Mesendoderm (in vitro differentiated cells): ENCODE data around the gene MORN1.
A peak's percentile ranks its signal among the peaks of the same experiment; 100 is the strongest.

Experiments used
- DNase-seq: peaks from one replicate; pipeline ENCODE4 v3.0.0; 2013
- H2AK5ac ChIP-seq: 2 replicates; pipeline ENCODE4 v1.6.1; 2013; ENCODE audit warnings: low read length, inconsistent platforms
- H2BK120ac ChIP-seq: 2 replicates; pipeline ENCODE4 v1.6.1; 2013; ENCODE audit warnings: low read depth, mild to moderate bottlenecking, low read length, moderate library complexity, mixed read lengths
- H2BK15ac ChIP-seq: replicated peaks from 2 replicates; pipeline ENCODE4 v1.6.1; 2013; ENCODE audit warnings: low read depth, mild to moderate bottlenecking, moderate library complexity
- H2BK5ac ChIP-seq: 2 replicates; pipeline ENCODE4 v1.6.1; 2013; ENCODE audit warnings: low read length, inconsistent platforms
- H3K18ac ChIP-seq: 2 replicates; pipeline ENCODE4 v1.6.1; 2013; ENCODE audit warnings: mild to moderate bottlenecking, low read length, mixed read lengths
- H3K23ac ChIP-seq: one replicate; pipeline ENCODE4 v1.6.1; 2013; ENCODE audit warnings: low read length
- H3K27ac ChIP-seq: 2 replicates; pipeline ENCODE4 v1.5.1; 2013; ENCODE audit warnings: low read depth, mild to moderate bottlenecking, inconsistent platforms, low read length, moderate library complexity
- H3K27me3 ChIP-seq: 2 replicates; pipeline ENCODE4 v1.6.1; 2013; ENCODE audit warnings: low read length, control low read depth, mild to moderate bottlenecking, inconsistent platforms; ENCODE audit not compliant: insufficient read depth, poor library complexity
- H3K36me3 ChIP-seq: 2 replicates; pipeline ENCODE4 v1.6.1; 2013; ENCODE audit warnings: low read length, inconsistent platforms; ENCODE audit not compliant: control insufficient read depth, insufficient read depth
- H3K4ac ChIP-seq: one replicate; pipeline ENCODE4 v1.6.1; 2013; ENCODE audit warnings: low read depth, mild to moderate bottlenecking, low read length, moderate library complexity
- H3K4me1 ChIP-seq: 2 replicates; pipeline ENCODE4 v1.6.1; 2013; ENCODE audit warnings: low read depth, low read length, inconsistent platforms; ENCODE audit not compliant: control insufficient read depth
- H3K4me2 ChIP-seq: 2 replicates; pipeline ENCODE4 v1.6.1; 2013; ENCODE audit warnings: low read length
- H3K4me3 ChIP-seq: 2 replicates; pipeline ENCODE4 v1.5.1; 2013; ENCODE audit warnings: mild to moderate bottlenecking, low read length
- H3K56ac ChIP-seq: one replicate; pipeline ENCODE4 v1.6.1; 2013; ENCODE audit warnings: low read length
- H3K79me1 ChIP-seq: 2 replicates; pipeline ENCODE4 v1.6.1; 2013; ENCODE audit warnings: low read length, inconsistent platforms
- H3K79me2 ChIP-seq: 2 replicates; pipeline ENCODE4 v1.6.1; 2013; ENCODE audit warnings: mild to moderate bottlenecking, low read length; ENCODE audit not compliant: control insufficient read depth, insufficient read depth
- H3K9ac ChIP-seq: 2 replicates; pipeline ENCODE4 v1.6.1; 2013; ENCODE audit warnings: low read length, inconsistent platforms
- H4K5ac ChIP-seq: one replicate; pipeline ENCODE4 v1.6.1; 2013; ENCODE audit warnings: low read length
- H4K8ac ChIP-seq: one replicate; pipeline ENCODE4 v1.6.1; 2013; ENCODE audit warnings: low read depth, mild to moderate bottlenecking, control low read depth, low read length, moderate library complexity
- WGBS: extraction: QIAGEN DNeasy Blood & Tissue Kit; methylation state at CpG from one replicate; pipeline ENCODE4 v1.1.7; 2013; ENCODE audit warnings: low lambda C conversion rate, missing lambda C conversion rate; ENCODE audit not compliant: insufficient coverage; ENCODE audit errors: extremely low coverage; 5-methylcytosine and 5-hydroxymethylcytosine counted together

MORN1 gene

GRCh38 chr1:2320760-2321667, 70.3 kb downstream of the MORN1 start:
- H2BK120ac ChIP-seq, result no peak overlapping the region
- H3K4me2 ChIP-seq, result no peak overlapping the region
- no peak overlapping the region for H3K4ac ChIP-seq
- WGBS, result no CpG with 5 or more reads among the region's 41 CpGs
- H2BK5ac ChIP-seq, result no peak overlapping the region
- no peaks in the 10 kb centered on the region for H3K27me3 ChIP-seq
- H3K18ac ChIP-seq, result no peak overlapping the region
- no peaks in the 10 kb centered on the region for H3K4me1 ChIP-seq
- no peak overlapping the region for H4K5ac ChIP-seq
- DNase-seq, result no peak
- H3K36me3 ChIP-seq, result no peaks in the 10 kb centered on the region
- H3K79me2 ChIP-seq, result no peaks in the 10 kb centered on the region
- H3K4me3 ChIP-seq, result no peak overlapping the region
- H4K8ac ChIP-seq, result no peak overlapping the region
- no peak overlapping the region for H3K23ac ChIP-seq
- H3K9ac ChIP-seq, result no peak overlapping the region
- H3K56ac ChIP-seq, result peak overlapping the region; percentile 25
- no peaks in the 10 kb centered on the region for H3K79me1 ChIP-seq
- no peak overlapping the region for H2BK15ac ChIP-seq
- H3K27ac ChIP-seq, result no peak overlapping the region
- no peak overlapping the region for H2AK5ac ChIP-seq

- no peaks in the 10 kb centered on the region for H3K79me1 ChIP-seq
- H2BK5ac ChIP-seq, result no peak overlapping the region
- no peak overlapping the region for H3K4me2 ChIP-seq
- H4K8ac ChIP-seq, result no peak overlapping the region
- no peak overlapping the region for H3K56ac ChIP-seq
- no peak overlapping the region for H3K18ac ChIP-seq
- H3K27me3 ChIP-seq, result no peaks in the 10 kb centered on the region
- no peaks in the 10 kb centered on the region for H3K36me3 ChIP-seq
- H3K27ac ChIP-seq, result no peak overlapping the region
- H3K4me1 ChIP-seq, result no peaks in the 10 kb centered on the region
- no peak overlapping the region for H4K5ac ChIP-seq
- no CpG with 5 or more reads among the region's 15 CpGs for WGBS
- H2AK5ac ChIP-seq, result no peak overlapping the region
- no peak overlapping the region for H3K4ac ChIP-seq
- H2BK120ac ChIP-seq, result no peak overlapping the region
- H3K9ac ChIP-seq, result no peak overlapping the region
- no peak for DNase-seq
- no peak overlapping the region for H3K23ac ChIP-seq
- no peak overlapping the region for H3K4me3 ChIP-seq
- H3K79me2 ChIP-seq, result no peaks in the 10 kb centered on the region
- no peak overlapping the region for H2BK15ac ChIP-seq
Measured at GRCh38 chr1:2320006-2320405, 71.3 kb downstream of the MORN1 start.

- H2BK5ac ChIP-seq, result no peak overlapping the region
- H2BK15ac ChIP-seq, result no peak overlapping the region
- no peak overlapping the region for H3K4ac ChIP-seq
- H3K4me3 ChIP-seq, result no peak overlapping the region
- H3K79me1 ChIP-seq, result no peaks in the 10 kb centered on the region
- no peaks in the 10 kb centered on the region for H3K36me3 ChIP-seq
- H3K23ac ChIP-seq, result no peak overlapping the region
- H3K27ac ChIP-seq, result no peak overlapping the region
- H4K5ac ChIP-seq, result no peak overlapping the region
- H3K79me2 ChIP-seq, result no peaks in the 10 kb centered on the region
- DNase-seq, result no peak
- no peak overlapping the region for H3K18ac ChIP-seq
- WGBS, result no CpG with 5 or more reads among the region's 21 CpGs
- H3K4me1 ChIP-seq, result no peaks in the 10 kb centered on the region
- no peak overlapping the region for H3K4me2 ChIP-seq
- H2BK120ac ChIP-seq, result no peak overlapping the region
- no peak overlapping the region for H2AK5ac ChIP-seq
- H3K9ac ChIP-seq, result no peak overlapping the region
- no peak overlapping the region for H4K8ac ChIP-seq
- no peaks in the 10 kb centered on the region for H3K27me3 ChIP-seq
- H3K56ac ChIP-seq, result peak overlapping the region; percentile 25
Measured at GRCh38 chr1:2319291-2319690, 72.1 kb downstream of the MORN1 start.

GRCh38 chr1:2318314-2319278, 72.8 kb downstream of the MORN1 start:
- no peak overlapping the region for H3K4me2 ChIP-seq
- no peak overlapping the region for H4K8ac ChIP-seq
- H3K56ac ChIP-seq, result peak overlapping the region; percentile 60
- no peaks in the 10 kb centered on the region for H3K36me3 ChIP-seq
- DNase-seq, result no peak
- H3K23ac ChIP-seq, result no peak overlapping the region
- H3K79me1 ChIP-seq, result no peaks in the 10 kb centered on the region
- no CpG with 5 or more reads among the region's 41 CpGs for WGBS
- no peak overlapping the region for H3K27ac ChIP-seq
- H2BK15ac ChIP-seq, result no peak overlapping the region
- no peaks in the 10 kb centered on the region for H3K4me1 ChIP-seq
- no peak overlapping the region for H3K18ac ChIP-seq
- H3K4ac ChIP-seq, result no peak overlapping the region
- H4K5ac ChIP-seq, result no peak overlapping the region
- no peak overlapping the region for H3K4me3 ChIP-seq
- no peaks in the 10 kb centered on the region for H3K27me3 ChIP-seq
- no peaks in the 10 kb centered on the region for H3K79me2 ChIP-seq
- H2BK120ac ChIP-seq, result no peak overlapping the region
- H3K9ac ChIP-seq, result no peak overlapping the region
- no peak overlapping the region for H2AK5ac ChIP-seq
- H2BK5ac ChIP-seq, result no peak overlapping the region

GRCh38 chr1:2317230-2318065, 73.9 kb downstream of the MORN1 start:
- H3K18ac ChIP-seq, result no peak overlapping the region
- no peak overlapping the region for H2AK5ac ChIP-seq
- no peak overlapping the region for H4K8ac ChIP-seq
- no peak overlapping the region for H3K27ac ChIP-seq
- no peaks in the 10 kb centered on the region for H3K4me1 ChIP-seq
- H3K27me3 ChIP-seq, result no peaks in the 10 kb centered on the region
- peak overlapping the region; percentile 7 for H2BK5ac ChIP-seq
- H3K4me3 ChIP-seq, result no peak overlapping the region
- H4K5ac ChIP-seq, result no peak overlapping the region
- H3K9ac ChIP-seq, result peak overlapping the region; percentile 22
- no peak overlapping the region for H2BK120ac ChIP-seq
- H3K56ac ChIP-seq, result peak overlapping the region; percentile 18
- H3K23ac ChIP-seq, result no peak overlapping the region
- H3K79me2 ChIP-seq, result no peaks in the 10 kb centered on the region
- no peak for DNase-seq
- no peak overlapping the region for H3K4me2 ChIP-seq
- H3K4ac ChIP-seq, result no peak overlapping the region
- no peak overlapping the region for H2BK15ac ChIP-seq
- no peaks in the 10 kb centered on the region for H3K79me1 ChIP-seq
- no CpG with 5 or more reads among the region's 32 CpGs for WGBS
- no peaks in the 10 kb centered on the region for H3K36me3 ChIP-seq
